Natural killer cell treated with Interleukin-12 subunit alpha and Interleukin-12 subunit beta and Interleukin-15 and Interleukin-18, amount 100 ng/mL, for 72 hours (primary cell): ENCODE results near the gene SOBP. TPM values are rescaled to one million over a fixed set of nuclear protein-coding genes. Genes with fewer than 3 reads are reported as not detected.

ENCODE experiments used
- ATAC-seq, 2 donors: fragments of 150-1000 bp; cut with Tn5 transposase in 1 of 2; sonication (Bioruptor Pico), chemical (Tn5 transposase) in 1 of 2; 2 replicates each; pipeline ENCODE4 v1.10.0; 2021
- DNase-seq: peaks from one replicate; pipeline ENCODE4 v3.0.0; 2022; ENCODE audit warnings: low spot score
- H3K27ac Mint-ChIP-seq, 2 donors: 1 replicate in 1 of 2; 2 replicates in 1 of 2; pipeline ENCODE4 v1.8.0; 2022; ENCODE audit warnings: mixed read lengths in 2 of 2, mild to moderate bottlenecking in 1 of 2, moderate library complexity in 1 of 2
- H3K27me3 Mint-ChIP-seq, 2 donors: 1 replicate in 1 of 2; 2 replicates in 1 of 2; pipeline ENCODE4 v1.8.0; 2022; ENCODE audit warnings: mixed read lengths in 2 of 2
- H3K36me3 Mint-ChIP-seq: one replicate; pipeline ENCODE4 v1.8.0; 2022; ENCODE audit warnings: mixed read lengths
- H3K4me1 Mint-ChIP-seq, 2 donors: 1 replicate in 1 of 2; 2 replicates in 1 of 2; pipeline ENCODE4 v1.8.0; 2022; ENCODE audit warnings: low read depth in 2 of 2, mixed read lengths in 2 of 2, mild to moderate bottlenecking in 1 of 2
- H3K4me3 Mint-ChIP-seq: one replicate; pipeline ENCODE4 v1.8.0; 2022; ENCODE audit warnings: mixed read lengths
- H3K9me3 Mint-ChIP-seq: 2 replicates; pipeline ENCODE4 v1.8.0; 2022; ENCODE audit warnings: mixed read lengths
- total RNA-seq, 2 donors: library from RNA; stranded (reverse); gene quantifications; one replicate each; pipeline ENCODE4 v1.2.3, GENCODE V29; 2022

SOBP gene
- total RNA-seq, 2 donors from 2014 or later: 0.05 to 0.84 TPM

- peaks cover 12 to 17% of the 10 kb centered on the region in 2 donors for H3K27me3 Mint-ChIP-seq
- H3K4me3 Mint-ChIP-seq: no peak overlapping the region
- no peaks in the 10 kb centered on the region for H3K36me3 Mint-ChIP-seq
- no peak overlapping the region for H3K27ac Mint-ChIP-seq
- H3K4me1 Mint-ChIP-seq: no peaks in the 10 kb centered on the region
- DNase-seq (no peak), ATAC-seq (no peak)
- no peaks in the 10 kb centered on the region for H3K9me3 Mint-ChIP-seq
These were observed 66.2 kb downstream of the SOBP start for GRCh38 chr6:107556082-107556481.

DNA sequence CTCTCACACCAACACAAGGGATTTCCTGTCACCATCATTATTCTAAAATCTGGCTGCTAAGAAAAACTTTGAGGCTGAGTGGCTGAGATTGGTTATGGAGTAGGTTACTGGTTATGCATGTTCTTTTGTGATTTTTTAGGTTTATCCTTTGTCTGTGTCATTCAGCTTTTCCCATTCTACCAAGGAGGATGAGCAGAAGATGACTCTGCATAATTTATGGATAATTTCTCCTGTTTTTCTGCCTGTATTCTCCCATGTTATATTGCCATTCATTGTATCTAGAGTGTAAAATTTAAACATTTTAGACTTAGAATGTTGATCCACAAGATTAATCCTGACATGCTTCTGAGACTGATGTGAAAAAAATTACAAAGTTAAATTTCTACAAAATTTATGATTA, 67.8 kb downstream of the SOBP start:
- Mint-ChIP-seq H3K27me3 (peaks cover 10 to 22% of the 10 kb centered on the region in 2 donors), H3K36me3 (no peaks in the 10 kb centered on the region), H3K4me1 (no peaks in the 10 kb centered on the region), H3K4me3 (no peak overlapping the region), H3K9me3 (no peaks in the 10 kb centered on the region), H3K27ac (no peak overlapping the region)
- ATAC-seq (no peak), DNase-seq (no peak)

DNA sequence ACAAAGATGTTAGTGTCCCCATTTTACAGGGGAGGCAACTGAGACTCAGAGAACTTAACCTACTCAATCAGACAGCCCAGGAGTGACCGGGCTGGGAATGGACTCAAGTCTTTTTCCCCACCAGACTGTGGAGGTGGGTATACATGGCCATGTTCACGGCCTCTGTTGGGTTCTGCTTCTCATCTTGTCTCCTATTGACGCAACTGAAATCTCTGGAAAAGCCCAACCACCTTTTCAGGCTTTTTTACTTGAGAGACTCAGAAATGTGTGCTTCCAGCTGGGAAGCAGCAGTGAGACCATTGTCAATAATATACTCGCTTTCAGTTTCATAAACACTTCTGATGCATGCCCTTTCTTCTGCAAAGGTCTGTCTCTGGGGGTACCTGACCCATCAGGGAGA, 70.7 kb downstream of the SOBP start:
- ATAC-seq: no peak
- no peak for DNase-seq
- H3K4me3 Mint-ChIP-seq: no peak overlapping the region
- no peak overlapping the region for H3K27ac Mint-ChIP-seq
- no peaks in the 10 kb centered on the region for H3K4me1 Mint-ChIP-seq
- no peaks in the 10 kb centered on the region for H3K9me3 Mint-ChIP-seq
- H3K27me3 Mint-ChIP-seq: peaks cover 18 to 36% of the 10 kb centered on the region in 2 donors
- no peaks in the 10 kb centered on the region for H3K36me3 Mint-ChIP-seq

DNA sequence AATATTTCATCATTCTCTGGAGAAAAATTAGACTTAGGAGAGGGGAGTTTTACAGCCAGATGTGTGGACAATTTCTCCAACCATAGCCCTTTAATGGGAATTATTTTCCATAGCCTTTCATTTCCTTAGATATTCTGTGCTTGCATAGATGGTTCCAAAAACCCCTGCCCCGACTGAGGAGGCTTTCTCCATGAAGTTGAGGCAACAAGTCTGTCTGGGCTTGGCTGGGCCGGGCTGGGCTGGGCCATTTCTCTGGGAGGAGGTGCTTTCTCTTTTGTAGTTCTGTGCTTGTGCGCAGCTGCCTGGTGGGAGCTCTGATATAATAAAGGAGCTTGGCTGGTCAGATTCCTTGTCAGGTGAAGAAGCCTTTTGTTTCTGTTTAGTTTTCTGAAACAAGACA, 71.4 kb downstream of the SOBP start:
- Mint-ChIP-seq H3K36me3 (no peaks in the 10 kb centered on the region), H3K9me3 (no peaks in the 10 kb centered on the region), H3K27ac (no peak overlapping the region), H3K27me3 (peaks cover 18 to 39% of the 10 kb centered on the region in 2 donors), H3K4me1 (no peaks in the 10 kb centered on the region), H3K4me3 (no peak overlapping the region)
- ATAC-seq: no peak
- no peak for DNase-seq

DNA sequence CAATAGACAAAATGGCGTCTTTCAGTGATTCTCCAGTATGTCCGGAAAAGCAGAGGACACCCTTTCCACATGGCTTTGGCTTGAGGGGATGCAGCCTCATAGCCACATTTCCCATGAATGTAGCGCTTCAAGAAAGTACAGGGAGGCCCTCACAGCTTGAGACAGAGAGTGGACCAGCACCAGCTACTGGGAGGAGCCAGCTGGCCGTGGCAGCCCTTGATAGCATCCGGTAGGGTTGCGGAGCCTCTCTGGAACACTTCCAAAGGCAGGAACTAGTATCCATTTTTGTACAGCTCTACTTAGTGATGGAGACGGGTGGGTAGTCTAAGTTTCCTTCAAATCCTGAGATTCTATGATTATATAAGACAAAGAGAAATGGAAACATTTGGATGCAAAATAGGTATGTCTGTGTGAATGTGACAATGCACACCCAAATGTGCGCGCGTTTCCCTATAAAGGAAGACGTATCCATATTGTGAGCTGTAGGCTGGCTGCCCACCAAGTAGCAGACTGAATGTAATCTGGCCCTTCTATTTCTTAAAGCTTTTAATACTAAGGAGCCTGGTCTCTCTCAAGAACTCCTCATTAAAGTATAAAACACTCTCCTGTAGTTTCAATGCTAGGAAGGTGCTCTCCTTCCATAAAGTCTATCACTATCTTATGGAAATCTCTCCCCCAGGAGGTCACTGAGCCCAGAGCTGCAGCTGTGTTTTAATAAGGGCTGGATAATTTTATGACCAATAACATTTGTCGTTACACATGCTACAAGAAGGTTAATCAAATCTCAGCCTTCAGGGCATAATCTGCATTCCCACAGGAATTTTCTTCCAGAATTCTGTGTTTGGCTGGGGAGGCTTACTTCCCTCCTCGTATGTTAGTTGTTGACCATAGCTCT, 74.0 kb downstream of the SOBP start:
- ATAC-seq (no peak), DNase-seq (no peak)
- no peak overlapping the region for H3K27ac Mint-ChIP-seq
- peaks cover 24 to 44% of the 10 kb centered on the region in 2 donors for H3K27me3 Mint-ChIP-seq
- H3K4me1 Mint-ChIP-seq: no peaks in the 10 kb centered on the region
- H3K4me3 Mint-ChIP-seq: no peak overlapping the region
- no peaks in the 10 kb centered on the region for H3K9me3 Mint-ChIP-seq
- no peaks in the 10 kb centered on the region for H3K36me3 Mint-ChIP-seq

DNA sequence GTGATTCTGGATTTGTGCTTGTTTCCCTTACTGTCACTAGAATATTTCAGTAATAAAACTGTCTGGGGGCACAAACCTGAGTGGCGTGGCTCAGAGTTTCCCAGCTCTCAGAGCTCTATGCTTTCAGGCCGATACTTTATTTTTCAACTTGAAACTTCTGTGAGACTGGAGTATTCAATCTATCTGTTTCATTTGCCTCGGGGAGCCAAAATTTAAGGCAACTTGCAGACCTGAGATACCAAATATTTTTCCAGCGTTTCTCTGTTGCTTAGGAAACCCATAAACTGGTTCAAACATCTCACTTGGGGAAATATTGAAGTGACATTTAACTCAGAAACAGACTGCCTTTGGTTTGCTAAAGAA, 74.7 kb downstream of the SOBP start:
- Mint-ChIP-seq H3K27me3 (peaks cover 24 to 39% of the 10 kb centered on the region in 2 donors), H3K27ac (no peak overlapping the region), H3K4me3 (no peak overlapping the region), H3K36me3 (no peaks in the 10 kb centered on the region), H3K9me3 (no peaks in the 10 kb centered on the region), H3K4me1 (no peaks in the 10 kb centered on the region)
- DNase-seq (no peak), ATAC-seq (no peak)

DNA sequence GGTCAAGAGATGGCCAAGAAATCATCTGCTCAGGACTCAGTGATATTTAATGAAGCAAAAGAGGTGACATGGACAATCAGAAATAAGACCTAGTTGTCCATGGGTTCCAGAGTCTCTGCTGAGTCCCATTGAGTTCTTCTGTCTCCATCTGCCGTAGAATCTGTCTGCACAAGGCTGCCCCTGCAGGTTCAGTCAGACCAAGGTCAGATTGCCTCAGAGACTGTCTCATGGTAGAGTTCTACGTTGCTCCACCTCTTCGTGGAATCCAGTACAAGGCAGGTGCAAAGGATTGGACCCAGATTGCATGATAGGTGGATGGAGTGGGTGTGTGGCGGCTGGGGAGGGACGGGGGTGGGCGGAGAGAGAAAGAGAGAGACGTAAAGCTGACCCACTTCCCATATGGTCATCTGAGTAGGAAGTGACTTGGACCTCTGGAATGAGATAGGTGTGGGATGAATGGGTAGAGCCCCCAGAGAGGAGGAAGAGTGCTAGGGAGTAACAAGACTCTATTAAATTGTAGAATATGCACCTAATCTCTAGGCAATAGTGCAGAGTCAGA, 75.3 kb downstream of the SOBP start:
- Mint-ChIP-seq H3K27me3 (peaks cover 26 to 34% of the 10 kb centered on the region in 2 donors), H3K4me1 (no peaks in the 10 kb centered on the region), H3K4me3 (no peak overlapping the region), H3K27ac (no peak overlapping the region), H3K36me3 (no peaks in the 10 kb centered on the region), H3K9me3 (no peaks in the 10 kb centered on the region)
- DNase-seq (no peak), ATAC-seq (no peak)

DNA sequence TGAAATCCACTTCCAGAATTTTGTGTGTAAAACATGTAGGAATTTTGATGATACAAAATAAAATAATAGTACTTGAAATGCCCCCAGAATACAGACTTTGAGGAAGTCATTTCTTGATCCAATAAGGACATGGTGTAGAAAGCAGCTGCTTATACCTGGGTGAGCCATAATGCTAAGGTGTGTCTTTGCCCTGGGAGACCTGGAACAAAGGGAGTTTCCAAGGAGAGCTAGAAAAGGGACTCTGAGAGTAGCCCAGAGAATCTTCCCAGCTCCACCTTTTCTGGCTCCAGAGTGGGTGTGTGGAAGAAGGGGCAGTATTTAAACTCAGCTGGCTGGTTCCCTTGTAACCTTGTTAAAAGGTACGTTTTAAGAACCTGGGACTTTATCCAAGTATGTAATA, 77.7 kb downstream of the SOBP start:
- no peak overlapping the region for H3K4me3 Mint-ChIP-seq
- H3K27me3 Mint-ChIP-seq: peaks cover 29 to 41% of the 10 kb centered on the region in 2 donors
- no peak for DNase-seq
- H3K9me3 Mint-ChIP-seq: no peaks in the 10 kb centered on the region
- ATAC-seq: no peak
- no peaks in the 10 kb centered on the region for H3K4me1 Mint-ChIP-seq
- H3K36me3 Mint-ChIP-seq: no peaks in the 10 kb centered on the region
- no peak overlapping the region for H3K27ac Mint-ChIP-seq

- ATAC-seq (no peak), DNase-seq (no peak)
- Mint-ChIP-seq H3K4me3 (no peak overlapping the region), H3K36me3 (no peaks in the 10 kb centered on the region), H3K27me3 (peaks cover 29 to 42% of the 10 kb centered on the region in 2 donors), H3K9me3 (no peaks in the 10 kb centered on the region), H3K27ac (no peak overlapping the region), H3K4me1 (no peaks in the 10 kb centered on the region)
These were observed 79.6 kb downstream of the SOBP start for GRCh38 chr6:107569473-107569872.

DNA sequence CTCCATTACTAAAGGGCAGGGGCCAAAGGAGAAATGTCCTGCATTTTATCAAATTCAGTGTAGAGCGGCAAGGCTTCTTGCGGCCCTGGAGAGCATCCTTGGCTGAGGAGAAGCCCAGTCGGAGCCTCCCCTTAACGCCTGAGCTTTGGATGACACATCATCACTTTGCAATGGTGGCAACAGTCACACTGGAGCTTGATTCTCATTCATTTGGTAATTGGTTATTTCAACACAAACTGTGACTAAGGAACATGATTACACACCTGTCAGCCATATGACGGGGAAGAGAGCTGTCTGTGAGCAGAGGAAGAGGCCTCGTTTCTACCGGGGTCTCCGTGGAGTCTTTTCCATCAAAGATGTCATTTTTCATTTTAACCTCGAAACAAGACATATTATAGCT, 81.4 kb downstream of the SOBP start:
- H3K4me3 Mint-ChIP-seq: no peak overlapping the region
- DNase-seq (no peak), ATAC-seq (no peak)
- H3K4me1 Mint-ChIP-seq: no peaks in the 10 kb centered on the region
- H3K27me3 Mint-ChIP-seq: peaks cover 30 to 44% of the 10 kb centered on the region in 2 donors
- H3K27ac Mint-ChIP-seq: no peak overlapping the region
- no peaks in the 10 kb centered on the region for H3K9me3 Mint-ChIP-seq
- H3K36me3 Mint-ChIP-seq: no peaks in the 10 kb centered on the region

- Mint-ChIP-seq H3K27me3 (peaks cover 25 to 40% of the 10 kb centered on the region in 2 donors), H3K36me3 (no peaks in the 10 kb centered on the region), H3K9me3 (no peaks in the 10 kb centered on the region), H3K4me3 (no peak overlapping the region), H3K4me1 (no peaks in the 10 kb centered on the region), H3K27ac (no peak overlapping the region)
- ATAC-seq: no peak
- DNase-seq: no peak
These were observed 83.0 kb downstream of the SOBP start for GRCh38 chr6:107572886-107573285.

- DNase-seq: no peak
- no peaks in the 10 kb centered on the region for H3K9me3 Mint-ChIP-seq
- H3K27ac Mint-ChIP-seq: no peak overlapping the region
- H3K4me1 Mint-ChIP-seq: no peaks in the 10 kb centered on the region
- peaks cover 25 to 40% of the 10 kb centered on the region in 2 donors for H3K27me3 Mint-ChIP-seq
- H3K36me3 Mint-ChIP-seq: no peaks in the 10 kb centered on the region
- no peak overlapping the region for H3K4me3 Mint-ChIP-seq
- no peak for ATAC-seq
These were observed 84.9 kb downstream of the SOBP start for GRCh38 chr6:107574856-107575255.

- H3K4me3 Mint-ChIP-seq: no peak overlapping the region
- no peak for DNase-seq
- H3K4me1 Mint-ChIP-seq: no peaks in the 10 kb centered on the region
- no peak overlapping the region for H3K27ac Mint-ChIP-seq
- peaks cover 24 to 48% of the 10 kb centered on the region in 2 donors for H3K27me3 Mint-ChIP-seq
- no peaks in the 10 kb centered on the region for H3K9me3 Mint-ChIP-seq
- no peak for ATAC-seq
- no peaks in the 10 kb centered on the region for H3K36me3 Mint-ChIP-seq
These were observed 86.9 kb downstream of the SOBP start for GRCh38 chr6:107576852-107577251.

- no peak overlapping the region for H3K27ac Mint-ChIP-seq
- H3K36me3 Mint-ChIP-seq: no peaks in the 10 kb centered on the region
- peaks cover 22 to 41% of the 10 kb centered on the region in 2 donors for H3K27me3 Mint-ChIP-seq
- no peaks in the 10 kb centered on the region for H3K4me1 Mint-ChIP-seq
- DNase-seq (no peak), ATAC-seq (no peak)
- H3K4me3 Mint-ChIP-seq: no peak overlapping the region
- H3K9me3 Mint-ChIP-seq: no peaks in the 10 kb centered on the region
These were observed 88.9 kb downstream of the SOBP start for GRCh38 chr6:107578642-107579341.
